HEK293T (cell line): ENCODE data around the gene CCNY.
"Not testable (repeated sequence)": the region's sequence is repeated elsewhere in the genome, so short reads cannot be mapped to it uniquely, and the experiment has no call there.

Experiments
- CTCF ChIA-PET: fragments of 350-600 bp; formaldehyde crosslinking; extraction: SDS; loops from one replicate; lab custom pipeline; 2021; ENCODE audit warnings: antibody characterized with exemption, inconsistent platforms; lab: Yijun Ruan, JAX
- POLR2A ChIA-PET: fragments of 350-600 bp; formaldehyde crosslinking; extraction: SDS; loops from one replicate; lab custom pipeline; 2020; ENCODE audit warnings: antibody characterized with exemption, inconsistent platforms; lab: Yijun Ruan, JAX
- DNase-seq: peaks from one replicate; pipeline ENCODE4 v3.0.0; 2012; ENCODE audit warnings: mixed read lengths; ENCODE audit errors: extremely low spot score
- ARNT ChIP-seq: fragments of 450-650 bp; IDR thresholded peaks from 2 replicates; pipeline ENCODE4 v1.6.1; 2017; ENCODE audit warnings: mild to moderate bottlenecking
- BHLHE40 ChIP-seq: fragments of 450-650 bp; IDR thresholded peaks from 2 replicates; pipeline ENCODE4 v1.6.1; 2016; ENCODE audit warnings: mild to moderate bottlenecking, moderate library complexity, borderline replicate concordance
- CTBP1 ChIP-seq: fragments of 450-650 bp; IDR thresholded peaks from 2 replicates; pipeline ENCODE4 v1.6.1; 2016; ENCODE audit warnings: borderline replicate concordance
- ELF4 ChIP-seq: fragments of 450-650 bp; IDR thresholded peaks from 2 replicates; pipeline ENCODE4 v1.6.1; 2017; ENCODE audit warnings: antibody characterized with exemption
- FOXA1 ChIP-seq: fragments of 450-650 bp; IDR thresholded peaks from 2 replicates; pipeline ENCODE4 v1.6.1; 2016; ENCODE audit warnings: mild to moderate bottlenecking
- FOXK2 ChIP-seq: fragments of 450-650 bp; IDR thresholded peaks from 2 replicates; pipeline ENCODE4 v1.6.1; 2016; ENCODE audit warnings: mild to moderate bottlenecking
- FOXM1 ChIP-seq: fragments of 450-650 bp; IDR thresholded peaks from 2 replicates; pipeline ENCODE4 v1.6.1; 2017; ENCODE audit warnings: mild to moderate bottlenecking, borderline replicate concordance
- HDGF ChIP-seq: fragments of 450-650 bp; IDR thresholded peaks from 2 replicates; pipeline ENCODE4 v1.6.1; 2017; ENCODE audit warnings: antibody characterized with exemption, borderline replicate concordance
- L3MBTL2 ChIP-seq: fragments of 450-650 bp; conservative IDR thresholded peaks from 2 replicates; pipeline ENCODE4 v1.6.1; 2016; ENCODE audit warnings: mild to moderate bottlenecking
- LEF1 ChIP-seq: fragments of 450-650 bp; IDR thresholded peaks from 2 replicates; pipeline ENCODE4 v1.6.1; 2017; ENCODE audit warnings: mild to moderate bottlenecking, borderline replicate concordance
- NFRKB ChIP-seq: fragments of 450-650 bp; IDR thresholded peaks from 2 replicates; pipeline ENCODE4 v1.6.1; 2016; ENCODE audit warnings: mild to moderate bottlenecking, moderate library complexity
- PKNOX1 ChIP-seq: fragments of 450-650 bp; IDR thresholded peaks from 2 replicates; pipeline ENCODE4 v1.6.1; 2016
- SP1 ChIP-seq: fragments of 450-650 bp; IDR thresholded peaks from 2 replicates; pipeline ENCODE4 v1.6.1; 2017
- SUZ12 ChIP-seq: fragments of 450-650 bp; IDR thresholded peaks from 2 replicates; pipeline ENCODE4 v1.6.1; 2016; ENCODE audit warnings: mild to moderate bottlenecking
- TARDBP ChIP-seq: fragments of 450-650 bp; IDR thresholded peaks from 2 replicates; pipeline ENCODE4 v1.6.1; 2016
- ZNF384 ChIP-seq: fragments of 450-650 bp; IDR thresholded peaks from 2 replicates; pipeline ENCODE4 v1.6.1; 2016

Gene CCNY

DNA sequence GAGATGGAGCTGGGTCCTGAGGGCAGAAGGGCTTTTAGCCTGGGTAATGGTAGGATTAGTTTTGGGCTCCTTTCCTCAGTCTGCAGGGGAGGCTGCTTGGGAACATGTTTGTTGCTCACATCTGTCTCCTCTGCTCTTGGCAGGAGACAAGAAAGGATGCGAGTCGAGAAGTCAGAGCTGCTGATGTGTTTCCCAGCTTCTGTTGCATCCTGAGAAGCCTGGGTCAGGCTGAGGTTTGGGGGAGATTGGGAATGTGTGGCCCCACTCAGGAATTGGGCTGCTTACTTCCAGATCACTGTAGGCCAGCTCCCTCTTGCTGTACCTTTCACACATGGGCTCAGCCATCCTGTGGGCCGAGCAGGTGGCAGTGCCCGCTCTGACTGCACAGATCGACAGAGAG lies 79.2 kb downstream of the CCNY start:
- DNase-seq: no peak
- TF ChIP-seq FOXM1 (no peak), ZNF384 (no peak), NFRKB (no peak), ARNT (no peak), LEF1 (no peak), FOXK2 (no peak), PKNOX1 (no peak), HDGF (no peak), ELF4 (no peak), SP1 (no peak), FOXA1 (no peak), CTBP1 (no peak), BHLHE40 (no peak), TARDBP (no peak)
- CTCF ChIA-PET: interaction anchor here (0.8 kb wide), 1 partner anchor 36 kb away, joined by 3 read pairs; no protein-coding TSS in a partner anchor
- POLR2A ChIA-PET: no interaction called here

DNA sequence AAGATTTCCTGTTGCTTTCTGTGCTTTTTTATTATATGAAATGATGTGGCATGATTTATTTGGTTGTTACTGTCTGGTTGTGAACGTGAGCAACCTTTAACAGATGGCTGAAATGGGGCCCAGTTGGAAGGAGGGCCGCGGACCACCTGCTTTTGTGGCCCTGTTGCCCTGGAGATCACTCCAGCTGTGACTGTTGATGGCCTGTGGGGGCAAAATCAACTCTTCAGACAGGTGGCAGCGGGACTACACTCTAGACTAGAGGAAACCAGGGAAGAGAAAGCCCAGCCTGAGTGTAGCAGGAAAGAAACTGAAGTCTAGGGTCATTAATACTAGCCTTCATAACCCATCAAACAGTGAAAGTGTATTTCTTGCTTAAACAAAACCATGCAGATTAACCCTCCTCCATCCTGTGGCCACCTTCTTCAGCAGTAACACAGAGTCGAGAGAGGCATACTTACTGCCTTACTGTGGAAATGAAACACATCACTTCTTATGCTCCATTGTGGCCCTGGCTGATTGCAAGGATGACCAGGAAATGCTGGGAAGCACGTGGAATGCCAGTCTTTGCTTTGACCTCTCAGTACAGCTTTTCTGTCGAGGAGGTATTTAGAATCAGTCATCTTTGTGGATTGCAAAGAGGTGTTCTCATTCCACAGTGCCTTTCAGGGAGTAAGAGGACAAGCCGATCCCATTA lies 80.5 kb downstream of the CCNY start:
- TF ChIP-seq CTBP1: no peak
- no peak for TF ChIP-seq SP1
- no peak for TF ChIP-seq L3MBTL2
- TF ChIP-seq ARNT: no peak
- TF ChIP-seq PKNOX1: no peak
- no peak for TF ChIP-seq FOXK2
- no peak for TF ChIP-seq SUZ12
- TF ChIP-seq TARDBP: no peak
- TF ChIP-seq LEF1: no peak
- TF ChIP-seq BHLHE40: no peak
- TF ChIP-seq HDGF: no peak
- DNase-seq: no peak
- ChIA-PET CTCF (no interaction called here), POLR2A (no interaction called here)

- TF ChIP-seq ARNT: no peak
- no peak for TF ChIP-seq SUZ12
- no peak for TF ChIP-seq ZNF384
- no peak for TF ChIP-seq FOXK2
- no peak for TF ChIP-seq PKNOX1
- no peak for TF ChIP-seq ELF4
- no peak for TF ChIP-seq NFRKB
- TF ChIP-seq L3MBTL2: no peak
- no peak for TF ChIP-seq CTBP1
- TF ChIP-seq TARDBP: no peak
- TF ChIP-seq FOXA1: no peak
- no peak for TF ChIP-seq BHLHE40
- TF ChIP-seq HDGF: no peak
- TF ChIP-seq LEF1: no peak
- TF ChIP-seq FOXM1: no peak
- no peak for TF ChIP-seq SP1
- ChIA-PET POLR2A (no interaction called here), CTCF (no interaction called here)
- DNase-seq: no peak
These were observed 81.0 kb downstream of the CCNY start for GRCh38 chr10:35417313-35417625.

DNA sequence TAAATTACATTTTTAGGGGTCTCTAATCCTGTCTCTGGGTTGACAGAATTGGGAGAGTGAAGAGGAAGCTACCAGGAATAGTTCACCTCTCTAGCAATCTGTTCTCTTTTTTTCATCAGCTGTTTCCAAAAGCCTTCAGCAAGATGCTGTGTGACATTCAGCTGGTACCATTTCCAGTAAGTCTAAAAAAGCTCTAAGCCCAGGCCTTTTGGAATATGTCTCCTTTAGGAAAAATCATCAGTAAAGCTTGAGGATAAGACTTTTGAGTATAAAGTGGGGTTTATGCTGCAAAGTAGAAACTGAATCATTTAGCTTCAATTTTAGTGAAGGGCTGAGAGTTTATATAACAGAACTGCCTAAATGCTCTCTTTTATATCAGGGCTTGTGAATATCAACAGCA lies 81.5 kb downstream of the CCNY start:
- TF ChIP-seq ZNF384 (no peak), FOXK2 (no peak), HDGF (no peak), NFRKB (no peak), ARNT (no peak), TARDBP (no peak), LEF1 (no peak), FOXA1 (no peak), FOXM1 (no peak), L3MBTL2 (no peak), PKNOX1 (no peak)
- POLR2A ChIA-PET: no interaction called here
- CTCF ChIA-PET: no interaction called here
- DNase-seq: no peak

DNA sequence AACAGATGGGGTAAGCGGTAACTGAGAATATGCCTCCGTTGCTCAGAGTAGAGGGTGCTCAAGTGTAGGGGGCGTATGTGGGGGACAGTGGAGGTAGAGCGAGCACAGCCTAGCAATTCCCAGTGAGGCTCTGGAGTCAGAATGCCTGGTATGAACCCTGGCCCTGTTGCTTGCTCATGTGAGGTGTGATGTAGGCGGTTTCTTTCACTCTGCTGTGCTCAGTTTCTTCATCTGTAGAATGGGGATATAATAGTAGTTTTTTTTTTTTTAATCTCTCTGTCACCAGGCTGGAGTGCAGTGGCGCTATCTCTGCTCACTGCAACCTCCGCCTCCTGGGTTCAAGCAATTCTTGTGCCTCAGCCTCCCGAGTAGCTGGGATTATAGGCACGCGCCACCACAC lies 82.3 kb downstream of the CCNY start:
- DNase-seq, POLR2A ChIA-PET, CTCF ChIA-PET: not testable (repeated sequence)

DNA sequence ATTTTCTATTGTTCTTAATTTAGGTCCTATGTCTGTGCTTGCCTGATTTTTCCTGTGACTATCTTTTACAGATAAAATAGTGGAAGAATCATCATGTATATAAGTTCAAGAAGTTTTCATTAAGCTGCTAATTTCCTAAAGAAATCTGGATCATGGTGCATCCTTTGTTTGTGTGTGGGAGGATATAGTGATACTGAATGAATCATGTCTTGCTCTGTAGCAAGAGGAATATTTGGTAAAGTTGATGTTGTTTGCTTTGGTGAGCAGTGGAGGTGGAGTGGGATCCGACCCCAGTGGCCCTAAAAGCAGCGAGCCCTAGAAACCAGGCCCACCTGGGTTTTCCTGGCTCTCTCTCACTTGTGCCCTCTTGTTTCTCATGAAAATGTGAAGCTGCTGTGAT lies 83.7 kb downstream of the CCNY start:
- no peak for DNase-seq
- no peak for TF ChIP-seq PKNOX1
- TF ChIP-seq FOXA1: no peak
- TF ChIP-seq TARDBP: no peak
- TF ChIP-seq BHLHE40: no peak
- no peak for TF ChIP-seq CTBP1
- TF ChIP-seq L3MBTL2: no peak
- TF ChIP-seq FOXK2: no peak
- TF ChIP-seq SP1: no peak
- TF ChIP-seq FOXM1: no peak
- TF ChIP-seq SUZ12: no peak
- TF ChIP-seq HDGF: no peak
- ChIA-PET POLR2A (no interaction called here), CTCF (no interaction called here)
